Fibroblast of lung (primary cell): Measurements from ENCODE around the gene PSMC1.

Experiments
- EZH2 ChIP-seq: IDR thresholded peaks from 2 replicates; pipeline ENCODE4 v1.5.1; 2012; ENCODE audit warnings: low read length, control low read depth, mild to moderate bottlenecking; ENCODE audit errors: missing control alignments
- TF ChIP-seq, protein P1 (sequence below), 2 donors: IDR thresholded peaks in 1 of 2; conservative IDR thresholded peaks in 1 of 2; 1 replicate in 1 of 2; 2 replicates in 1 of 2; pipeline ENCODE4 v1.5.1; 2011 to 2012; ENCODE audit warnings: low read length in 2 of 2, control low read depth in 1 of 2, inconsistent platforms in 1 of 2, low read depth in 1 of 2, mild to moderate bottlenecking in 1 of 2

DNA sequence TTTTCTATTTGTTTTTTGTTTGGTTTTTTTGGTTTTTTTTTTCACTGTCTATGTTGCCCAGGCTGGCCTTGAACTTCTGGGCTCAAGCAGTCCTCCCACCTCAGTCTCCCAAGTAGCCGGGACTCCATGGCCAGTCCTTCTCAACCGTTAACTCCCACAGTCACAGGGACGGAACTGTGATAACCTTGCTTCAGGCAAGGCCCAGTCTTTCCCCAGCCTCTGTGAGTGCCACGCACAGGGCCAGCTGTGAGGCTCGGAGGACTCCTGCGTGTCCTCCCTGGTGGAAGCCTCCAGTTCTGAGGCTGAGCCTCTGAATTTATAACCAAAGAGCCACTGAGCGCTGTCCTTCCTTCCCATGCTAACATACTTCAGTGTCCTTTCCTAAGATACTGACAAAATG lies 23.7 kb downstream of the PSMC1 start:
- TF ChIP-seq, protein P1, sequence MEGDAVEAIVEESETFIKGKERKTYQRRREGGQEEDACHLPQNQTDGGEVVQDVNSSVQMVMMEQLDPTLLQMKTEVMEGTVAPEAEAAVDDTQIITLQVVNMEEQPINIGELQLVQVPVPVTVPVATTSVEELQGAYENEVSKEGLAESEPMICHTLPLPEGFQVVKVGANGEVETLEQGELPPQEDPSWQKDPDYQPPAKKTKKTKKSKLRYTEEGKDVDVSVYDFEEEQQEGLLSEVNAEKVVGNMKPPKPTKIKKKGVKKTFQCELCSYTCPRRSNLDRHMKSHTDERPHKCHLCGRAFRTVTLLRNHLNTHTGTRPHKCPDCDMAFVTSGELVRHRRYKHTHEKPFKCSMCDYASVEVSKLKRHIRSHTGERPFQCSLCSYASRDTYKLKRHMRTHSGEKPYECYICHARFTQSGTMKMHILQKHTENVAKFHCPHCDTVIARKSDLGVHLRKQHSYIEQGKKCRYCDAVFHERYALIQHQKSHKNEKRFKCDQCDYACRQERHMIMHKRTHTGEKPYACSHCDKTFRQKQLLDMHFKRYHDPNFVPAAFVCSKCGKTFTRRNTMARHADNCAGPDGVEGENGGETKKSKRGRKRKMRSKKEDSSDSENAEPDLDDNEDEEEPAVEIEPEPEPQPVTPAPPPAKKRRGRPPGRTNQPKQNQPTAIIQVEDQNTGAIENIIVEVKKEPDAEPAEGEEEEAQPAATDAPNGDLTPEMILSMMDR (conservative IDR thresholded peaks at IDR 0.05 in 1 of 2, IDR thresholded peaks at IDR 0.05 in 1 of 2; ENCODE audit: low read depth in 1 of 2, low read length in 2 of 2): no peak
- TF ChIP-seq EZH2: no peak
